AG20443 (cell line): ENCODE data around the gene PARD3B.
"Not testable (repeated sequence)": the region's sequence is repeated elsewhere in the genome, so short reads cannot be mapped to it uniquely, and the experiment has no call there.

Experiments
- DNase-seq: peaks from one replicate; pipeline ENCODE4 v3.0.0; 2012; ENCODE audit warnings: low spot score, mixed read lengths

PARD3B gene

DNA sequence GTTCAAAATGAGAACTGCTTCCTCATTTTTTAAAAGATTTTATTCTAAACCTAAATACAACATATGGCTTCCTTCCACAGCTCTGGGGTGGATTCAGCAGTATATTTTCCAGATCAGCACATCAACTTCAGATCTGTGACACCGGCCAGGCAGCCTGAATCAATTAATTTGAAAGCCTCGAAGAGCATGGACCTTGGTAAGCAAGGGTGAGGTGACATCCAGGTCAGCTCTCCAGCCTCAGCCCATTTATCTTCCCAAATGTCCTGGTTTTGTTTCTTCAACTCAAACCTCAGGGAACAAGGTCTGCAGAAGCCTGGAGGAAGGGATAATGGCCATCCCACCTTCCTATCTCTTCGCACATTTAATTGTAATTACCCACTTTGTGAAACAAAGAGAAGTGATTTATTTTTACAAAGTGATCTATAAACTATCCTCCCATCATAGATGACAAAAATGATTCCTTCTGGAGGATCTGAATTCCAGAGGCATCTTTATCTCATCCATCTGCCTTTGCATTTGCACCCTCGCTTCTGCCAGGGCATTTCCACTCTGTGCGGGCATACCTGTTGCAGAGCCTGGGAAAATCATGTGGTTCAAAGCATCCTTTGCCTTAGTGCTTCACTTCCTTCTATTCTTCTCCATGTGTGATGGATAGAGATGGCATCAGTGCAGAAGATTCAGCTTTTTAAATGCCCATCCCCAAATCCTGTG lies 648.0 kb downstream of the PARD3B start:
- no peak for DNase-seq

DNA sequence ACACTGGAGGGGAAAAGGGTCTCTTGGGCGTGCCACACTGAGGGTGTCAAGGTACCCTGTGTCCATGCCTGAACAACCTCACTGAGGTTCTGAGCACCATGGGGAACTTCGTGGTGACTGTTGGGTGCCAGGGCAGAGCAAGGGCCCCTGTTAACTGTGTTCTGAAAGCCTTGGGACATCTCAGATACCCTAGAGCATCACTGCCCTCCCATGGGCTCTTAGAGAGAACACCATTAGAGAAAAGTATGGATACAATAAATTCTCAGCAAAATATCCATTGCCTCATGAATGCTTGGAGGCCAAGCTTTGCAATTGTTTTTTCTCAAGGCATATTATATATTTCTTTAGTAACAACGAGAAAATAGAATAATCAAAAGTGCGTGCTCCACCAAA lies 648.6 kb downstream of the PARD3B start:
- DNase-seq: no peak

- no peak for DNase-seq
Observed at GRCh38 chr2:205197468-205198139, 652.3 kb downstream of the PARD3B start.

DNA sequence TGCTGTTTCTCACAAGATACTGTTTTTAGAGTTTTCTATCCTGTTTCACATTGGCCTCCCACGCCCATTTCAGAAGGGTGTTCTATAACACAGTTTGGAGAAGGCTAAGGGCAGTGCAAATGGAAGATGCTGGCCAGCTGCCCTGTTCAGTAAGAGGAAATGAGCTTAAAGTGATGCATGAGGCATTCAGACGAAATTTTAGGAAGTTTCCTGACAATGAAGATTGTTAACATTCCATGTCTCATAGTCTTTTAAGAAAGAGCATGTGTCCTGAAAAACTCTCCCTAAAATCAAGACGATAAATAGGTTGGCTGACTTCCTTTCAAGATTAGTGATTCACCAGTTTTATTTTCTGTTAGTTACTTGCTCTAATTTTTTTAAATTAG lies 652.9 kb downstream of the PARD3B start:
- peak; percentile 71 for DNase-seq

- no peak for DNase-seq
Observed at GRCh38 chr2:205199165-205199850, 654.0 kb downstream of the PARD3B start.

GRCh38 chr2:205210494-205210893 lies 665.2 kb downstream of the PARD3B start:
- DNase-seq: no peak

DNA sequence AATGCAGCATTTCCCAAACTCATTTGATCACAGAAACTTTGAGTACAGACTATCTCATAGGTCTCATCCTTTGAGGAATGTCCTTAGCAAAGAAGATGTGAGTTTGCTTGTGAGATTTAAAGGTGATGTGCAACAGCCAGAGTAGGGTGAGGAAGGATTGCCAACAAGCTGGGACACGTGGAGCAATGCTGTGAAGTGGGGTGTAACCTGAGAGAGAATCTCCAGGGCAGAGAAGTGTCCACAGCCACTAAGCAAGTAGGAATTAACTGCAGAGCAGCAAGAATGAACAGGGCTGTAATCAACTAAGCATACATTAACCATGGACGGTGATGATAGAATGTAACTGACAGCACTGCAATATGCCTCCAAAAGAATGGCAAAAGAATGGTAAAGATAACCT lies 667.1 kb downstream of the PARD3B start:
- no peak for DNase-seq

DNA sequence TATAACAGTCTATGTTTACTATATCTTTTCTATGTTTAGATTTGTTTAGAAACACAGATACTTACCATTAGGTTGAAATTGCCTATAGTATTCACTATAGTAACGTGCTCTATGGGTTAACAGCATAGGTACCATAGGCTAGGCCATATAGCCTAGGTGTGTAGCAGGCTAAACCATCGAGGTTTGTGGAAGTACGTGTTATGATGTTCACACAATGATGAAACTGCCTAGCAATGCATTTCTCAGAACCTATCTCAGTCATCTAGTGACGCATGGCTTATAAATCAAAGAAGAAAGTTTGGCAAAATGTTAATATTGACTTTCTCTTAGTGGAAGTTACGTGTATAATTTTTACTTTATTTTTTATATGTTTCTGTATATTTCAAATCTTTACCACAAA lies 670.8 kb downstream of the PARD3B start:
- DNase-seq: no peak

GRCh38 chr2:205216580-205216979 lies 671.3 kb downstream of the PARD3B start:
- DNase-seq: no peak

GRCh38 chr2:205217004-205217403 lies 671.7 kb downstream of the PARD3B start:
- no peak for DNase-seq

DNA sequence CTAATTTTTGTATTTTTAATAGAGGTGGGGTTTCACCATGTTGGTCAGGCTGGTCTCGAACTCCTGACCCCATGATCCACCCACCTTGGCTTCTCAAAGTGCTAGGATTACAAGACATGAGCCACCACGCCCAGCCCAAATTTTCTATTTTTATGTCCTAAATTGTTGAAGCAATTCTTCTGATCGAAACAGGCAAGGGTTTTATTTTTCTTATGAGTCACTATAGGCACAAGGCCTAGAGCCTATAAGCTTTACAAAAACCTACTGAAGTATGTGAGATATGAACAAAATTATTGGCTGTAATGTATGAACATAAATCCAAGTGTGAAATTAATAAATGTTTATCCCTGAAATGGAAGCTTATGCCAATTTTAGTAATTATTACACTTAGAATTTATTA lies 672.8 kb downstream of the PARD3B start:
- DNase-seq: no peak

DNA sequence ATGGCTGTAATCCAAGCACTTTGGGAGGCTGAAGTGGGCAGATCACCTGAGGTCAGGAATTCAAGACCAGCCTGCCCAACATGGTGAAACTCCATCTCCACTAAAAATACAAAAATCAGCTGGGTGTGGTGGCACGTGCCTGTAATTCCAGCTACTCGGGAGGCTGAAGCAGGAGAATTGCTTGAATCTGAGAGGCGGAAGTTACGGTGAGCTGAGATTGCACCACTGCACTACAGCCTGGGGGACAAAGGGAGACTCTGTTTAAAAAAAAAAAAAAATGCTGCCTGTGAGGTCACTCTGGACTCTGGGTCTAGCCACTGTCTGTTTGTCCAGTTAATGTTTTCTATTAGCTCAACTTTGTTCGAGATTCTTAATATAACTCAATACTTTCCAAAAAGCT lies 673.5 kb downstream of the PARD3B start:
- not testable (repeated sequence) for DNase-seq

DNA sequence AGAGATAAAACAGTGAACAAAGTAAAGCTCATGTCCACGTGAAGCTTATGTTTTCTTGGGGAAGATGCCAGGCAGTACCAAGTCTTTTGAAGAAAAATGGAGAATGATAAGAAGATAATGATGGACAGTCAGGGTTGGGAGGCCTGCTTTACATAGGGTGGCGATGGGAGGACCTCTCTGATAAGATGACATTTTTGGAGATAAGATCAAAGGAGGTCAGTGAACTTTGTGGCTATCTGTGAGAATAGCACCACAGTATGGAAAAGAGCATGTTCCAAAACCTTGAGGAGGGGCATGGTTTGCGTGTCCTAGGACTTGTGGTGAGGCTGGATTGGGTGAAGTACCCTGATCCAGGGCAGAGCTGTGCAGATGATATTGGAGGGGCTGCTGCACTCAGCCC lies 675.3 kb downstream of the PARD3B start:
- no peak for DNase-seq

DNA sequence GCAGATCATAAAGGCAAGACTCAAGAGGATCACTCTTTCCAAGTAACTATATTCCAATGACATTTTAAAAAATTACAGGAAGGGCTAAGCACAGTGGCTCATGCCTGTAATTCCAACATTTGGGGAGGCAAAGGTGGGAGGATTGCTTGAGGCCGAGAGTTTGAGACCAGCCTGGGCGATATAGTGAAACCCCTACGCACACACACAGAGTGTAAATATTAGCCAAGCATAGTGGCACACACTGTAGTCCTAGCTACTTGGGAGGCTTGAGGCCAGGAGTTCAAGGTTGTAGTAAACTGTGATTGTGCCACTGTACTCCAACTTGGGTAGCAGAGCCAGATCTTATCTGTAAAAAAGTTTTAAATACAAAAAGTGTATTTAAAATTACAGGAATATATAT lies 686.8 kb downstream of the PARD3B start:
- no peak for DNase-seq

DNA sequence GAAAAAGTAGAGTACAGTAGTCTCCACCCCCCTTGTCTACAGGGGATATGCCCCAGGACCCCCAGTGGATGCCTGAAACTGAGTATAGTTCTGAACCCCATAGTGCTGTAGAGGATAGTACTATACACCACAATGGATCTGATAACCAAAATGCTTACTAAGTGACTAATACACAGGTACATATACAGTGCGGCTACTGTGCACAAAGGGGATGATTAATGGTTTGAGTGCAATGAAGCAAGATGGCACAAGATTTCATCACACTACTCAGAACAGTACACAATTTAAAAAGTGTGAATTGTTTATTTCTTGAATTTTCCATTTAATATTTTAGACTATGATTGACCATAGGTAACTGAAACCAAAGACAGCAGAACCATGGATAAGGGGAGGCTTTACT lies 690.2 kb downstream of the PARD3B start:
- no peak for DNase-seq

- DNase-seq: no peak
Observed at GRCh38 chr2:205237524-205237923, 692.2 kb downstream of the PARD3B start.

DNA sequence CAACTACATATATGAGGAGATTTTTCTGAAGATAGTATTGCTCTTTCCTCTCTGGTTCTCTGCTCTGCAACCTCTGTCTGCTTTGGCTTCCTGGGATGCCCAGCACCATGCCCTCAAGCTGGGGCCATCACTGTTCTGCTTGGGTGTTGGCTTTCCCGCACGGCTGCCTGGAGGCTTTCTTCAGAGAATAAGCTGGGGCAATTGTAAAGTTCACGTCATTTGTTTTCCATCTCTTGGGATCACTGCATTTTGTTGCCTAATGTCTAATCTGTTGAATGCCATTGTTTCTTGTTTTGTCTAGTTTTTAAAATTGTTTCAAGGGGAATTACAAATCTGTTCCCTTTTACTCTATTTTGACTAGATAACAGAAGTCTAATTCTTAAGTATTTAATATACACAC lies 699.7 kb downstream of the PARD3B start:
- peak; percentile 26 for DNase-seq

GRCh38 chr2:205245652-205246051 lies 700.4 kb downstream of the PARD3B start:
- peak; percentile 71 for DNase-seq

DNA sequence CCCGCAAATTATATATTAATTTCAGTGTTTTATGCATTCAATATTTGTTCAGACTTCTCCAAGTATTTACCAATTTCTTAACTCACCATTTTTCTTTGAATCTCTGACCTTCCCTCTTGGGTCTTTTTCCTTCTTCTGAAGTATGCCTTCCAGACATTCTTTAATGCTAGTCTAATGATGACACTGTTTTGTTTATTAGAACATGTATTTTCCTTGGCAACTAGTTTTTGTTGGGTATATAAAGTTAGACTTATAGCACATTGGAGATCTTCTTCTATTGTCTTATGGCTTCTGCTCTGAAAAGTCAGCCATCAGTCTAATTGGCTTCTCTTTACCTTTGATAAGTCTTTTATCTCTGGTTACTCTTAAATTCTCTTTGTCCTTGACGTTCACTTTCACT lies 713.8 kb downstream of the PARD3B start:
- no peak for DNase-seq

GRCh38 chr2:205261516-205262020 lies 716.3 kb downstream of the PARD3B start:
- no peak for DNase-seq

DNA sequence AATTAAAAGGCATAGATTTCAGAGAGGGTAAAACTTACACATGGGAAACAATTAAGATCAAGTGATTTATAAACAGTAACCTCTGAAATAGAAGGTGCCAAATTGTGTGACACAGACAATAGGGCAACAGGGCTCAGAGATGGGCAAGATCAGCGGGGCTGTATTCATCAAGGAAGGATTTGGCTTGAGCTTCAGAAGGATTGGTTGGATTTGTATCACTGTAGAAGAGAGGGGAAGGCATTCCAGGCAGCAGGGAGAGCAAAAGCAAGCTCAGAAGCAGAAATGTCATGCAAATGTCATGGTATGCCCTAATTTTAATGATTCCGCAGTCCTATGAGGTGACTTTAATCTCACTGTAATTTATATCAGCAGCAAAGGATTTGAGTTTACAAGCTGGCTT lies 722.0 kb downstream of the PARD3B start:
- no peak for DNase-seq

DNA sequence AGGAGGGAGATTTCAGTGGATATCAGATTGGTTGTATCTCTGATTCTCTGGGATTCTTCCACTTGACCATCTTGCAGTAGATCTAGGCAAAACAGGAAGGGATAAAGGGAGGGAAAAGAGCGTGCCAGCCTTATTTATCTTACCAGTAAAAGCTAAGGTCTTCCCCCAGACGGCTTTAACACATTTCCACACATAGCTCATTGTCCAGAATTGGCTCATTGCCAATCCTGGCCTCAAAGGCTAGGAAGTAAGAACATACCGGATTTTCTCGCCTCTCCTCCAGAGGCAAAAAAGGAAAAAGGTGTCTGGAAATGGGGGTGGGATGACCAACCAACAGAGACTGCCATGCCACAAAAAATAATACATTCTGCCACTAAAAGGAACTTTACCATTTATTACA lies 725.4 kb downstream of the PARD3B start:
- no peak for DNase-seq

GRCh38 chr2:205273148-205273547 lies 727.9 kb downstream of the PARD3B start:
- DNase-seq: no peak
